PC-9 (cell line): ENCODE results near the gene COP1. TPM values are rescaled to one million over a fixed set of nuclear protein-coding genes. Genes with fewer than 3 reads are reported as not detected.

Experiments
- BruUV-seq: library from RNA; stranded (reverse); fragments of 400-500 nt; replicated peaks from 2 replicates; lab custom pipeline; 2021; lab: Mats Ljungman, UMichigan
- CTCF ChIA-PET: fragments of 300-600 bp; sonication (Branson Sonifier 250); formaldehyde crosslinking; loops from one replicate; lab custom pipeline; 2022; ENCODE audit warnings: antibody characterized with exemption; lab: Charles Lee
- POLR2A ChIA-PET: fragments of 300-600 bp; sonication (Branson Sonifier 250); formaldehyde crosslinking; loops from one replicate; lab custom pipeline; 2022; ENCODE audit warnings: antibody characterized with exemption; ENCODE audit not compliant: unreplicated experiment; lab: Charles Lee
- DNase-seq, 2 experiments: peaks; one replicate each; pipeline versions ENCODE4 v3.0.0 to v3.0.0-alpha.2; 2015 to 2022; ENCODE audit warnings: mixed read lengths in 1 of 2
- H2AFZ ChIP-seq: fragments of 200-600 bp; sonication (generic); 2 replicates; pipeline ENCODE4 v1.8.1; 2017; ENCODE audit warnings: antibody characterized with exemption
- H3F3A ChIP-seq: fragments of 200-600 bp; sonication (generic); 2 replicates; pipeline ENCODE4 v1.8.1; 2017; ENCODE audit warnings: antibody characterized with exemption, mild to moderate bottlenecking, low read depth; ENCODE audit not compliant: insufficient read depth
- H3K27ac ChIP-seq: fragments of 200-600 bp; sonication (generic); 2 replicates; pipeline ENCODE4 v1.6.1; 2016; ENCODE audit warnings: mixed run types
- H3K27me3 ChIP-seq: fragments of 200-600 bp; sonication (generic); 2 replicates; pipeline ENCODE4 v1.6.1; 2016; ENCODE audit warnings: low read depth, mixed run types; ENCODE audit not compliant: insufficient read depth
- H3K36me3 ChIP-seq: fragments of 200-600 bp; sonication (generic); 2 replicates; pipeline ENCODE4 v1.6.1; 2016; ENCODE audit warnings: low read depth, mixed run types
- H3K4me1 ChIP-seq: fragments of 200-600 bp; sonication (generic); replicated peaks from 2 replicates; pipeline ENCODE4 v1.6.1; 2016; ENCODE audit warnings: mixed run types; ENCODE audit not compliant: insufficient read depth
- H3K4me2 ChIP-seq: fragments of 200-600 bp; sonication (generic); 2 replicates; pipeline ENCODE4 v1.6.1; 2017; ENCODE audit warnings: mixed run types
- H3K4me3 ChIP-seq: fragments of 200-600 bp; sonication (generic); 2 replicates; pipeline ENCODE4 v1.6.1; 2016; ENCODE audit warnings: mixed run types
- H3K79me2 ChIP-seq: fragments of 200-600 bp; sonication (generic); 2 replicates; pipeline ENCODE4 v1.6.1; 2017; ENCODE audit warnings: low read depth, mixed run types
- H3K9me2 ChIP-seq: fragments of 200-600 bp; sonication (generic); 2 replicates; pipeline ENCODE4 v1.8.1; 2017; ENCODE audit warnings: mild to moderate bottlenecking; ENCODE audit not compliant: insufficient read depth
- H3K9me3 ChIP-seq: fragments of 200-600 bp; sonication (generic); 2 replicates; pipeline ENCODE4 v1.8.1; 2016; ENCODE audit warnings: low read depth; ENCODE audit not compliant: insufficient read depth
- H4K20me1 ChIP-seq: fragments of 200-600 bp; sonication (generic); 2 replicates; pipeline ENCODE4 v1.8.1; 2017; ENCODE audit not compliant: insufficient read depth
- EZH2 ChIP-seq: fragments of 200-600 bp; sonication (generic); IDR thresholded peaks from 2 replicates; pipeline ENCODE4 v1.8.0; 2017; ENCODE audit warnings: antibody characterized with exemption, low read depth
- intact Hi-C: fragments of 100-400 bp; cut with micrococcal nuclease; formaldehyde crosslinking; loops from one replicate; pipeline ENCODE4 v1.10.0; 2022; ENCODE audit not compliant: unreplicated experiment
- total RNA-seq: library from RNA; stranded (reverse); gene quantifications from 2 replicates; pipeline ENCODE4 v1.2.3, GENCODE V29; 2021
- TF ChIP-seq, protein P1 (sequence below): fragments of 200-600 bp; sonication (generic); conservative IDR thresholded peaks from 2 replicates; pipeline ENCODE4 v1.6.1; 2017; ENCODE audit warnings: mixed run types, antibody characterized with exemption, mild to moderate bottlenecking, moderate library complexity

Gene COP1
- total RNA-seq, 1 experiment from 2014 or later, result 38.0 TPM

DNA sequence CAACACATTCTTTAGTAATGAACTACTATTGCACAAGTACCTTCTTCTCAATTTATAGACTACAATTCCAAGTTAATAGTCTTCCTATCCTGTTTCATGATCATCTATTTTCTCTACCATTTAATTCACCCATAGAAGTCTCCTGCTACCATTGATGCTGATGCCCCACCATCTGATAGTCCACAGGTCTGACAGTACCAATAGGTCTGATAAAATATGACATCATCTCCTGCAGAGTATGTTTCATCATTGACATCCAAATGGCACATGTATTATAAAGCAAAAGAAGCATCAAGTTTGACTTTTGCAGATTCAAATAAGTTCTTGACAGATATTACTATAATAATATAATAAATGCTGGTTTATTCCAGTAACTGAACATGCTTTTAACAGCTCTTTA is 5.5 kb downstream of the COP1 start:
- ChIA-PET CTCF (no interaction called here), POLR2A (no interaction called here)
- Histone ChIP-seq H3K4me3 (no peak overlapping the region), H3K4me1 (peaks cover 24% of the 10 kb centered on the region), H3K36me3 (0 out of 2 replicates have a peak, but pooled peaks cover 4% of the 10 kb centered on the region), H3K27ac (no peak overlapping the region), H3F3A (no peaks in the 10 kb centered on the region), H3K9me3 (no peaks in the 10 kb centered on the region), H3K27me3 (no peaks in the 10 kb centered on the region), H2AFZ (no peak overlapping the region), H3K9me2 (0 out of 2 replicates have a peak, but pooled peaks cover 3% of the 10 kb centered on the region), H4K20me1 (peaks cover 49% of the 10 kb centered on the region), H3K79me2 (peaks cover 100% of the 10 kb centered on the region), H3K4me2 (no peak overlapping the region)
- intact Hi-C loops, result no loop called here
- TF ChIP-seq, protein P1, sequence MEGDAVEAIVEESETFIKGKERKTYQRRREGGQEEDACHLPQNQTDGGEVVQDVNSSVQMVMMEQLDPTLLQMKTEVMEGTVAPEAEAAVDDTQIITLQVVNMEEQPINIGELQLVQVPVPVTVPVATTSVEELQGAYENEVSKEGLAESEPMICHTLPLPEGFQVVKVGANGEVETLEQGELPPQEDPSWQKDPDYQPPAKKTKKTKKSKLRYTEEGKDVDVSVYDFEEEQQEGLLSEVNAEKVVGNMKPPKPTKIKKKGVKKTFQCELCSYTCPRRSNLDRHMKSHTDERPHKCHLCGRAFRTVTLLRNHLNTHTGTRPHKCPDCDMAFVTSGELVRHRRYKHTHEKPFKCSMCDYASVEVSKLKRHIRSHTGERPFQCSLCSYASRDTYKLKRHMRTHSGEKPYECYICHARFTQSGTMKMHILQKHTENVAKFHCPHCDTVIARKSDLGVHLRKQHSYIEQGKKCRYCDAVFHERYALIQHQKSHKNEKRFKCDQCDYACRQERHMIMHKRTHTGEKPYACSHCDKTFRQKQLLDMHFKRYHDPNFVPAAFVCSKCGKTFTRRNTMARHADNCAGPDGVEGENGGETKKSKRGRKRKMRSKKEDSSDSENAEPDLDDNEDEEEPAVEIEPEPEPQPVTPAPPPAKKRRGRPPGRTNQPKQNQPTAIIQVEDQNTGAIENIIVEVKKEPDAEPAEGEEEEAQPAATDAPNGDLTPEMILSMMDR, result no peak
- TF ChIP-seq EZH2, result no peak
- DNase-seq, result no peak
- no TSS peak for BruUV-seq

DNA sequence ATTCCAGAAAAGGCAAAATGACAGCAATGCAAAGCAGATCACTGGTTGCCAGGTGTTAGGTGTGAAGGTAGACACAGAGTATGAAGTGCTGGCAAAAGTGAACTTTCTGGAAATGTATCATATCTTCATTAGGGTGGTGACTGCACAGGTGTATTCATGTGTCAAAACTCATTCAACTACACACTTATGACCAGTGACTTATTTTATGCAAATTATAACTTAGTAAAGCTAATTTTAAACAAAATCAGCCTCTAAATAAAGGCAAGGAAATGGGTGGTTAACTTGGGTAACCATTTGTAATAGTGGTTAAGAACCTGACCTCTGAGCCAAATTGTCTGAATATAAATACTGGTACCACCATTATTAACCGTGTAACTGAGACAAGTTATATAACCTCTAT is 7.4 kb downstream of the COP1 start:
- TF ChIP-seq EZH2, result no peak
- TF ChIP-seq, protein P1, result no peak

DNA sequence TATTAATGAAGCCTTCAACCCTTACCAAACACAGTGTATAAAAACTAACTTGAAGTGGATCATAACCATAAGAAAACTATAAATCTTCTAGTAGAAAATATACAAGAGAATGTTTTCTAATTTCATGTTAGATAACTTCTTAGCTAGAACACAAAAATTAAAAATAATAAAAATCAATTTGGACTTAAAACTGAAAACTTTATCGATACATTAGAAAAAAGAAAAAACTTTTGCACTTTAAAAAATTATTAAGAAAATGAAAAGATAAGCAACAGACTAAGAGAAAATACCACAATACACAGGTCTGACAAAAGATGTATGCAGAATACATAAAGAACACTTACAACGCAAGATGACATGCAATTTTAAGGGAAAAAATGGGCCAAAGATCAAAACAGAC is 8.7 kb downstream of the COP1 start:
- POLR2A ChIA-PET, result no interaction called here
- peaks cover 46% of the 10 kb centered on the region for H4K20me1 ChIP-seq

More for the DNA sequence above, 7.4 kb downstream of the COP1 start:
- no peak overlapping the region for H3K4me3 ChIP-seq
- no peak overlapping the region for H3K27ac ChIP-seq
- H3K36me3 ChIP-seq, result 0 out of 2 replicates have a peak, but pooled peaks cover 4% of the 10 kb centered on the region
- BruUV-seq, result no TSS peak
- CTCF ChIA-PET, result no interaction called here
- H2AFZ ChIP-seq, result no peak overlapping the region
- 0 out of 2 replicates have a peak, but pooled peaks cover 3% of the 10 kb centered on the region for H3K9me2 ChIP-seq
- POLR2A ChIA-PET, result no interaction called here
- no peak for DNase-seq
- no peaks in the 10 kb centered on the region for H3K27me3 ChIP-seq
- H3F3A ChIP-seq, result no peaks in the 10 kb centered on the region
- peaks cover 14% of the 10 kb centered on the region for H3K4me1 ChIP-seq
- H3K9me3 ChIP-seq, result no peaks in the 10 kb centered on the region
- intact Hi-C loops, result no loop called here
- H3K4me2 ChIP-seq, result no peak overlapping the region
- peaks cover 52% of the 10 kb centered on the region for H4K20me1 ChIP-seq
- peaks cover 100% of the 10 kb centered on the region for H3K79me2 ChIP-seq

More for the DNA sequence above, 8.7 kb downstream of the COP1 start:
- TF ChIP-seq, protein P1, result no peak
- TF ChIP-seq EZH2, result no peak
- intact Hi-C loops, result no loop called here
- H3K4me3 ChIP-seq, result no peak overlapping the region
- no peaks in the 10 kb centered on the region for H3F3A ChIP-seq
- H3K4me1 ChIP-seq, result peaks cover 1% of the 10 kb centered on the region; the same call in 1 of the 2 replicates
- no peaks in the 10 kb centered on the region for H3K27me3 ChIP-seq
- no peak for DNase-seq
- H3K4me2 ChIP-seq, result no peak overlapping the region
- 0 out of 2 replicates have a peak, but pooled peaks cover 3% of the 10 kb centered on the region for H3K9me2 ChIP-seq
- H3K27ac ChIP-seq, result no peak overlapping the region
- no TSS peak for BruUV-seq
- H3K9me3 ChIP-seq, result no peaks in the 10 kb centered on the region
- no peak overlapping the region for H2AFZ ChIP-seq
- H3K36me3 ChIP-seq, result 0 out of 2 replicates have a peak, but pooled peaks cover 2% of the 10 kb centered on the region
- CTCF ChIA-PET, result no interaction called here
- H3K79me2 ChIP-seq, result peaks cover 100% of the 10 kb centered on the region
